ENCODE results near the gene TMEM178B.
A peak's percentile ranks its signal among the peaks of the same experiment; 100 is the strongest.

TMEM178B gene

DNA sequence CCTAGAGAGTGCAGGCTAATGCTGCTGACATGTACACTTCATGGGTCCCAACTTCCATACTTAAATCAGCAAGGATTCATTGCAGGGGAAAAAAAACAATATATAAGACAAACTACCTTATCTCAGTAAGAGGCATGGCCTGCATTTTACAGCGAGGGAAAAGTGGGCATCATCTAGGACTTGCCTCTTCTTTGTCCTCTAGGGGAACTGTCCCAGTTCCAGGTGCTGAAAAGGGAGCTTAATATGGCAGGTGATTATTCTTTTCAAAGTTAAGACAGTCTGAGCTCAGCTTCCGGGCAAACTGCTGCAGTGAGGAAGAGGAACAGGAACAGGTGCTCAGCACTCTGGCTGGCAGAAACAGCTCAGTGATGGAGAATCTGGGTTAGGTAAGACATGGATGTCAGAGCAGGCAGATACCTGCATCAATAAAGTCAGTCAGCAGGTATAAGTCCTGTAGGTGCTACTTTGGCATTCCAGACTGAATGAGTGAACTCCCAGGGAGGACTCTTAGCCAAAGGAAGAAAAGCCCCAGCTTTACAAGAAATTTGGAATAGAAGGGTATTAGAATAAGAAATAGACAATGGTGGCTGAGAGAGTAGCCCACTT is 147.2 kb downstream of the TMEM178B start:
- DNase-seq (ENCODE audit: low read depth), result no peak

DNA sequence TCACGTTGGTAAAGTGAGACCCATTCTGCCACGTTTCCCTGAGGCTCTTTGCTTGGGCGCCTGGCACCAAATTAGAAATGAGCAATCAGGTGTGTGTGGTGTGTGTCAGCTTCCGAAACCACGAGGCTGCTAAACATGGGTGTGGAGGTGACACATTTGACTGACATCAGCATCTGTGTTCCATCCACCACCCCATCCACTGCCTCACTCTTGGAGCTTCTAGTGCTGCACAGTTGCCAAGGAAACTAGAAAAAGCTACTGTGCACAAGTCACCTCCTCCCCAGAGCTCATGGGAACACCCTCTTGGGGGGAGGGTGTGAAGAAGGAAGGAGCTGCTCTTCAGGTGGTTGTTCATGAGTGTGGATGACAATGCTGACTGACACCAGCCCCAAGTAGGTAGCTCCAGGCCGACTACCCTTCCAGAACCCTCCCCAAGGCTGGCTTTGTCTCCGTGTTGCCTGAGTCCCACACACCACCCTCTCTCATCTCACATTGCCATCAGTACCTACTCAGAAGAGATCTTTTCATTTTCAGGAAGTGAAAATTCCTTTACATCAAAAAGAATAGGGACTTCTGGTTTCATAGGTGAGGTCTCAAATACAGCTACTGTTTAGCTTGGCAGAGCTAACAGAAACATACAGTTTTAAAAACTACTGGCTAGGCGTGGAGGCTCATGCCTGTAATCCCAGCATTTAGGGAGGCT is 152.2 kb downstream of the TMEM178B start:
- DNase-seq (ENCODE audit: low read depth), result no peak

DNA sequence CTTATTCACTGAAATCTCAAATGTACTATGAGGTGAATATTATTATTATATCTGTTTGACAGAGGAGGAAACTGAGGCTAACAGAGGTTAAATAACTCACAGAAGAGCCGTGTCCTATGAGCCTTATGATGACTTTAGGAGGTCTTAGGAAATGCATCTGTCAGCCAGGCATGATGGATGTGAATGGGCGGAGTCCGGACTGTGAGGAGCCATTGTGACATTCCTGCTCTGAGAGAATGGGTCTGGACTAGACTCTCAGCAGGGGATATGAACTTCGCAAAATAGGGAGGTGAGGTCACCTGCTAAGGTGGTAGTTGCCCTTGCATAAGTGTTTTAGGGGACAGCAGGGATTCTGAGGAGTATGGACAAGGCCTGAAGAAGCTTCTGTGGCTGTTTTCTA is 153.6 kb downstream of the TMEM178B start:
- DNase-seq (ENCODE audit: low read depth), result no peak

DNA sequence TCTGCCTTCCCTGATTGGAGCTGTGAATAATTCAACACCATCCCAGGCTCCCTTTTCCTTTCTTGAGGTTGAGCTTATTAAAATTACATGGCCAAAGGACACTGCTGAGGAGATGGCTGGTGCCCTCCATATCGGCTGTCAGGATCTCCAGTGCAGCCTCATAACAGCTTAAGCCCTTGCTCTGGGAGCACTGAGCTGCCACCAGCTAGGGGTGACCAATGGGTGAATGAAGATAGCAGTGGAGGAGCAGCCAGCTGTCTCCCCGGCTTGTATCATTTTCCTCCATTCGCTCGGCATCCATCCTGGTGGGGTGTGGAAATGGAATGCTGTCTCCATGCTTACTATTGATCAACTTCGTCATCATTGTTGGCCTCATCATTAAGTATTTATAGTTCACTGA is 154.6 kb downstream of the TMEM178B start:
- DNase-seq (ENCODE audit: low read depth), result no peak

DNA sequence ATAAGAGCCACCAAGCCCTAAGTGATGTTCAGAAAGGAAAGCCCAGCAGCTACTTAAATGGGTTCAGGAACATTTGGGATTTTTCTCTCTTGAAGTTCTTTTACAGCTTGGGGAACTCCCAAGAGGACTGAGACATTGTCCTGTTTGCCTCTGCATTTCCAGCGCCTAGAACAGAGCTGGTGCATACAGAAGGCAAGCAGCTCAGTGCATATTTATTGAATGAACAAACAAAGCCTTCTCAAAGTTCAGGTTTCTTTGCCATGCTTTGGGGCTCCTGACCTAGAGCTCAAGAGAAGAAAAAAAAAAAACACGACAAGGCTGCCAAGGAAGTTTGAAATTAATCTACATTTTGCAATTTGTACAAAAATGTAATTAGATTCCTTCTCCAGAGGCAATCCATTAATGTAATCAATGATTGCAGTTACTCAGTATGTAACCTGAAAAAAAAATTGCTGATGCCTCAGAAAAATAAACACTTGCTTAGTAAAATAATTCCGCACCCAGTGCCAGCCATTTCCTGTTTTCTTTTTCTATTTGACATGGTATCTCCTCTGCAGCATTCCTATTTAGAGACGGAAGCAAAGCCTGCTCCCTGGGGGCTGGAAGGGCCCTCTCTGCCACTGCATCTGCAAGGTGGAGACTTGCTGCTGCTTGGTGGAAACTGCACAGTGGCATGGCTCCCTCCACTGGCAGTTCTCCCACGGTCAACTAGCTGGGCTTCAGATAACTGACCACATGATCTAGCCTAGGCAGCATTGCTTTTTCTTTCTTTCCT is 157.3 kb downstream of the TMEM178B start:
- DNase-seq (ENCODE audit: low read depth), result peak; percentile 39

DNA sequence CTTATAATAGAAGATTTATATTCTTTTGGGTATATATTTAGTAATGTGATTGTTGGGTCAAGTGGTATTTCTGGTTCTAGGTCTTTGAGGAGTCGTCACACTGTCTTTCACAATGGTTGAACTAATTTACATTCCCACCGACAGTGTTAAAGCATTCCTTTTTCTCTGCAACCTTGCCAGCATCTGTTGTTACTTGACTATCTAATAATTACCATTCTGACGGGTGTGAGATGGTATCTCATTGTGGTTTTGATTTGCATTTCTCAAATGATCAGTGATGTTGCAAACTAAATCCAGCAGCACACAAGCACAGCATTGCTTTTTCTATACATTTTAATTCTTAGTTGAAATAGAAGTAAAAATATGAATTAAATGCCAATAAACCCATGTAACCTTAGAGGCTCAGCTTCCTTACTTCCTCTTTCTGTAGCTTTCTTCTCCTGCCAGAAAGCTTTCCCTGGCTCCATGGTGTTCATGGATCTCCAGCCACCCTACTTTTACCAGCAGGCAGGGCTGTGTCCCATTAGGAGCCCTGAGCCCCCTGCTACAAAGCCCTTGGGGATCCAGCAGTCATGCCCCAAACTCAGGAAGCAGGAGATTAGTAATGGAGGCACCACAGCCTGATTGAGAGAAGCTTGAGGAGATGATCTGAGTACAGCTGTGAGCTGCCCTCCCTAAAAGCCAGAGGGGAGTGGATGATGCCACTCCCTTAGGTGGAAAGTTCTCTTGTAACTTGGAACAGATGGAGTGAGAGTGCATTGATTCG is 158.6 kb downstream of the TMEM178B start:
- DNase-seq (ENCODE audit: low read depth), result no peak

DNA sequence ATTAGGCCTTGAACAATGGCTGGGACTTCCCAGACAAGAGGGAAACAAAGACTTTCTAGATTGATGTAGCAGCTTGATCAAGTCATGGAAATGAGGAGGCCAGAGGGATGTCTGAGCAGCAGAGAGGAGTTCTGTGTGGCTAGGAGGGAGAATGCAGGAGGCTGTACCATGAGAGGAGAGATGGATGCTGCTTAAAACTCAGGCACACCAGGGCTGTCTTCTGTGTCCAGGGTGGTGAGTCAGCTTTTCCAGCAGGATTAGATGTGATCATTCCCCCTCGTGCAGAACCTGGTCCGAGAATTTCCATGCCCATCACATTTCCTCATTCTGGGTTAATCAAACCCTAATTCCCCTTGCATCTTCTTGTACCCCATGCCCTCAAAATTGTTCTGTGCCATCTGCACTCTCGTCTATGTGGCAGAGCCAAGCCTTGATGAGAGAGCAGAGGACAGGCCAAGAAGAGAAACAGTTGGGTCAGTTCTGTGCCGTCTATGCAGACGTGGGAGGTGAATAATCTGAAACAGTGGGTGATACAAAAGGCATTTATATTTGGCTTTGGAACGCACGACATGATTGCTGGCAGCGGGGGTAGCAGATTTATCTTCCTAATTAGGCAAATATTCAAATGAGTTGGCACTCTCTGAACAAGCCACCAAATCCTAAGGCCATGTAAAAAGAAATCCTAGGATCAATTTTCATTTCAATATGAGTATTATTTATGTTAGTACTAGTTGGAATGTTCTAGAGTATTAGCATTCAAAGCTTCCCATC is 160.7 kb downstream of the TMEM178B start:
- no peak for DNase-seq (ENCODE audit: low read depth)

DNA sequence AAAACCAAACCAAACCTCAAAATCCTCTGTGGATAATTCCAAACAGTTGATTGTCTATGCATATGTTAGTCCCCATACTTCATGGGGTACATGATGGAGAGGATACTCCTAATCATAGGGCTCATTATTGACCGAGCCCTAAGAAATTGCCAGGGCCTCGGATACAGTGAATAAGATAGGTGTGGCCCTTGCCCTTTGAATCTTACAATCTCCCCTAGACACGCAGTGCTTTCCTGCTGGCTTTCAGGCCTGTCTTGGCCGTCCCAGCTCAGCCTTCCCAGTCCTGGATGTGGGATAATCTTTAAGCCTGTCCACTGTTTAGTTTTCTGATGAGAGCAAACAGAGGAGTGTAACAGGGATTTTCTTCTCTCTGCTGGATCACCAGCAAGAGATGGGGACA is 161.8 kb downstream of the TMEM178B start:
- no peak for DNase-seq (ENCODE audit: low read depth)

DNA sequence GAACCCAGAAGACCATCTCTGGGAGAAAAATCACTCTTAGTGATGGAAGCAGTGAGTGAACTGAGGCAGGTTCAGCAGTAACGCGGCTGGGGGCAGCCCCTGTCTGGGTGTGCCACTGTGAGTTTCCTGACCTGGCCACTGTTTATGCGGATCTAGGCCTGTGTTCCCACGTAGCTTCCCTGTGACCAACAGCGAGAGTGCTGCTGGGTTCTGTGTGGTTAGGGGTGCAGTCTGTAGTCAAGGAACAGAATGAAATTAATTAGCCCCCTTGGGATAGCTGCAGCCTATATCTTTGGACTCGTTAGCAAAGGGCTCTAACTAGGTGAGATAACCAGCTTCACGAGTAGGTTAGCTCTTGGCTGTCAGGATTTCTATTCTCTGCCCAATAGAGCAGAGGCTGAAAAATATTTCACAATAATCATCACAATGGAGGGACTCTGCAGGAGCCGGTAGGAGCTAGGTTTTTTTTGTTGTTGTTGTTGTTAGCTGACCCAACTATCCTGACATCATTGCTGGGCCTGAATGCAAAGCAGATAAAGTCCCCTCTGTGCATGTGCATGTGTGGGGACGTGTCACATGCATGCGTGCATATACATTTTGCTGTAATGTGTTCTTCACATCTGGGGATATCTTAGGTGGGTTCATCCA is 164.9 kb downstream of the TMEM178B start:
- no peak for DNase-seq (ENCODE audit: low read depth)

DNA sequence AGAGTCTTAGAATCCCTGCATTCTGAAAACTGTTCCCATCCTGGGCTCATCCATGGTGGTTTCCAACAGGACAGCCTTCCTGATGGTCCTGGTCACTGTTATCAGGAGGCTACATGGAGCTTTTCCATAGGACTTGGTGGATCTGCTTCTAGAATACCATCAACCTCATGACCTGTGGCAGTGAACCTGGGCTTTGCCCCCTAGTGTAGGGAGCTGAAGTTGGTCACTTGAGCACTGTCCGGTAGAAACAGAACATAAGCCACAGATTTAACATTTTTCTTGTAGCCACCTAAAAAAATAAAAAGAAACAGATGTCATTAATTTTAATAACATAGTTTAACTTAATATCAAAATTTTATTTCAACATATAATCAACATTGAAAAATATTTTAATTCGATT is 165.8 kb downstream of the TMEM178B start:
- no peak for DNase-seq (ENCODE audit: low read depth)

DNA sequence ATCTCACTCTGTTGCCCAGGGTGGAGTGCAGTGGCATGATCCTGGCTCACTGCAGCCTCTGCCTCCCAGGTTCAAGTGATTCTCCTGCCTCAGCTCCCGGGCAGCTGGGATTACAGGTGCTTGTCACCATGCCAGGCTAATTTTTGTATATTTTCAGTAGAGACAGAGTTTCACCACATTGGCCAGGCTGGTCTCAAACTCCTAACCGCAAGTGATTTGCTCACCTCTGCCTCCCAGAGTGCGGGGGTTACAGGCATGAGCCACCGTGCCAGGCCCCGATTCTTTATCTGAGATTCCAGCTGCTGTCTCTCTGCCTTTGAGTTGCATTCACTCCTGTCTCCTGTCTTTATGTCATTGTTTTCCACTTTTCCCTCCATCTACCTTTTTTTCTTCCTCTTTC is 168.7 kb downstream of the TMEM178B start:
- DNase-seq (ENCODE audit: low read depth), result no peak

DNA sequence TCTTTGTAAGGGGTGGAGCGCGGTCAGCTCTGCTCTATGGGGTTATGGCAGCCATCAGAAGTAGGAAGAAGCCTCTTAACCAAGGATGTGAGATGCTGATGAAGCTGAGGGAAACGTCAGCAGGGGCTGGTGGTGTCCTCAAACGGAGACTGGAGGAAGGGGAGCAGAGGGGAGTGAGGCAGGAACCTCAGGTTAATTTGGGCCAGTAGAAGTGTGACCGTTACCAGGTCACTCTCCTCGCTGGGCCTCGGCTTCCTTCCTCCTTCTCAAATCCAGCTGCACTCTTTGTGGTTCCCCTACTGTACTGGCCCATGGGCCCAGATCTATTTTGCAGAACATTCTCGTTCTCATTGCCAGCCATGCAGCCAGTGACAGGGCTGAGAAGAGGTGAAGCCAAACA is 169.5 kb downstream of the TMEM178B start:
- DNase-seq (ENCODE audit: low read depth), result no peak

DNA sequence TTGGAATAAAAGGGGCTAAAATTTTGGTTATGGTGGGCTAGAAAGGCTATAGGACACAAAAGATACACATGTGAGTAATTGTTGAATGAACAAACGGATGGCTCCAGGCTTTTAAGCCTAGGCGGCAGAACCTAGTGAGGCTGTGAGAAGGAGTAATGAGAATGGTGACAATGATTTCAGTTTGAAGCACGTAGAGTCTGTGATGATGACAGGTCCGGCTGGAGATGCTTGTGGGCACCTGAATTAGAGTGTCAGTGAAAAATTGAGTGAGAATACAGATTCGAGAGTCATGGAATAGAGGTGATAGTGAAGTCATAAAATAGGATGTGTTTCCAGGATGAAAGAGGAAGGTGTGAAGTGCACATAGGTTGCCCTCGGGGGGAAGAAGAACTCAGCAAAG is 170.6 kb downstream of the TMEM178B start:
- DNase-seq (ENCODE audit: low read depth), result no peak

DNA sequence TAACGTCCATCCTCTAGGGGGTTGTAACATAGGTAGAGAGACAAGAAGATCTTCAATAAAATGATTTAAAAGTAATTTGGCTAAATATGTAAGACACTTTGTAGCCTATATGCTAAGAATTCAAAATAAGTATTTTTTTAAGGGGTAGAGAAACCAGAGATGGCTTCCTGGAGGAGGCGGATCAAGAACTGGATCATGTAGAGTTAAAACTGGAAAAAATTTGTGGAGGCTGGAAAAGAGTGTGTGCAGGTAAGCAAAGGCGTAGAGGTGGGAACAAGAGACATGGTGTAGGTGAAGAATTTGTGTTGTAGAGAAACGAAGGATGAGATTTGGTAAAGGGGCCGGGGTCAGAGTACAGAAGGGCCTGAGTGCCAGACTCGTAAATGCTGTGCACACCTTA is 172.6 kb downstream of the TMEM178B start:
- DNase-seq (ENCODE audit: low read depth), result no peak

DNA sequence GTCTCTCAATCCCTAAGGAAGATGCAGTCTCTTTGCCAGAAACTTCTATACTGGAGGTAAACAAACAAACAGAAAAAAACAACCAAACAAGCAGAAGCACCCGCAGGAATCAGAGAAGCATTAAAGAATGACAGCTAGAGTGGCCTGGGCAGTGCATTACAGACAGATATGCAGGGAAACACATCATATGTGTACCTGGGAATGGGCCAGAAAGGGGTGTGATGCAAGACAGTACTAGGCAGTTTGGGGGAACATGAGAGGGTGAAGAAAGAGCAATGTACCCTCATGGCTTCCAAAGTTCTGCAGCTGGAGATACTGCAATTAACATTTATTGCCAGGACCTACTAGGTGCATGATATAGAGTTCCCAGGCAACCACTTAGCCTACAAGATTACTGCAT is 177.3 kb downstream of the TMEM178B start:
- no peak for DNase-seq (ENCODE audit: low read depth)

DNA sequence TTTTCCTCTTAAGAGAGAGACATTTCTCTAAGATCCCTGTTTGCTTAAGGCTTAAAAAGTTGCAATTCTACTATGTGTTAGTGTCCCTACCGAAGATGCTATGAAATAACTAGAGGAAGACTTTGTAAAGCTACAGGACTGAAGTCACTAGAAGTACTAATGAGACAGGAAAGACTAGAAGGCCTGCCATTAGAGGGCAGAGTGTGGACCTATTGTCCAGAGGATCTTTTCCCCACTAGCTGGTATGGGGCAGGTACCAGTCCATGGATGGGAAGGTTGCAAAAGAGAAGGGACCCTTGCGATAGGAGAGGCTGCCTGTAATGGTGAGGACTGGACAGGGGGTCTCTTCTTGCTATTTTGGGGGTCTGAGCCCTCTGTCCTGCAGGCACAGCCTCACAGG is 178.1 kb downstream of the TMEM178B start:
- no peak for DNase-seq (ENCODE audit: low read depth)

DNA sequence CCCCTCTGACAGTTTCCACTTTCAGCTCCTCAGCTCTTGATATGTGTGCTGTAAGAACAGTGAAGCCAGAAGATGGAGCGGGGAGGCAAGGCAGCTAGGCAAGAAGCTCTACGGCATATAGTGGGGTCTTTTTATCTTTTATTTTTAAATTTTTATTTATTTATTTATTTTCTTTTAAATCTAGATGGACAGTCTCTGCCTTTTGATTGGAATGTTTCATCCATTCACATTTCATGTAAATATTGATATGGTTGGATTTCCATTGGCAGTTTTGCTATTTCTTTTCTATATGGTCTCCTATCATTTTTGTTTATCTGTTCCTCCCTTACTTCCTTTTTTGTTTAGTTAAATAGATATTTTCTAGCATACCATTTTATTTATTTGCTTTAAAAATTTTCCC is 183.7 kb downstream of the TMEM178B start:
- DNase-seq (ENCODE audit: low read depth), result no peak

DNA sequence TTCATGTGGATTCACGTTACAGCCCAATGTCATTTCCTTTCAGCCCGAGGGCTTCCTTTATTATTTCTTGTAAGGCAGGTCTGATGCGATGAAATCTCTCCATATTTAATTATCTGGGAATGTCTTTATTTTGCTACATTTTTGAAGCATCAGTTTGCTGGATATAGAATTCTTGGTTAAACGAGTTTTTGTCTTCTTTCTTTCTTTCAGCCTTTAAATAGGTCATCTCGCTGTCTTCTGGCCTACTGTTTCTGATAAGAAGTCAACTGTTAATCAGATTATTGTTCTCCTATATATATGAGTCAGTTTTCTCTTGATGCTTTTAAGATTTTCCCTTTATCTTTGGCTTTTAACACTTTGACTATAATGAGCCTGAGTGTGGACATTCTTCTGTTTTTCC is 184.7 kb downstream of the TMEM178B start:
- DNase-seq (ENCODE audit: low read depth), result no peak

DNA sequence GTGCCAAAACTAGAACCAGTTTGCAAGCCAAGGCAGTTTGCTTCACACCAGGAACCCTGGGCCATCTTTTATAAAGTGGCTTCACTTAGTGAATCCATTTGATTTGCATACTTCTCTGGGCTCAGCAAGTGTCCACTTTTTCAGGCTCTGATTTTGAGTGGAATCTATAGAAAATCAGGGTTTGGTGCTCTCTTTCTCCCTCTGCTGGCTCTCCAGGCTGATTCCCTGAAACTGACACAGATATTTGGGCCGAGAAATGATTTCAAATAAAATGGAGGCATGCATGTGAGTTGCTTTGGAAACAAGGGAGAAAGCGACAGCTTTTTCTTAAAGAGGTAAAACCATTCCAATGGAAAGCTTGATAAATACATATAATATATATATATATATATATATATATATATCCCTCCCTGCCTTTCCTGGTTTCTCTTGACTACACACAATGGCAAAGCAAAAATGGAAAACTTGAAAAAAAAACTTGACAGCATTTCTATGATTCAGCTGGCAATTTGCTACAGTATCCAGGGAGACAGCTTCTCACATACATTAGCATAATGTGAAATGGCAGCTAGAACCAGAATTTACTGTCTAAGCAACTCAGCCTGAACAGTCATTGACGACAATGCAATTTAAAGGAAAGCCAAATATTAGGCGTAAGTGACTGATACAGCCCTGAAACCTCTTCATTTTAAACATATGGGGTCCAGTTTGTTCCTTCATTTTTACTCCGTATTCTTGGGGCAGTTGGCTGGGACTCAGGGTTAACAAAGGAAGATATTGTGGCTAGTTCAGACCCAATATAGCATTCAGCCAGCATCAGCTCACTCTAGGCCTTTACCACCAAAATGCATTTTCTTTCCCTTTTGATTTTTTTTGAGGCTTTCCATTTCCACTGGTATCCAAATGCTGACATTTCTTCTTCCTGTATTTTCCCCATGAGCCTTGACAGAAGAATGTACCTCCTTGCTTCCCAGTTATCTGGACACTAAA is 188.5 kb downstream of the TMEM178B start:
- DNase-seq (ENCODE audit: low read depth), result no peak

DNA sequence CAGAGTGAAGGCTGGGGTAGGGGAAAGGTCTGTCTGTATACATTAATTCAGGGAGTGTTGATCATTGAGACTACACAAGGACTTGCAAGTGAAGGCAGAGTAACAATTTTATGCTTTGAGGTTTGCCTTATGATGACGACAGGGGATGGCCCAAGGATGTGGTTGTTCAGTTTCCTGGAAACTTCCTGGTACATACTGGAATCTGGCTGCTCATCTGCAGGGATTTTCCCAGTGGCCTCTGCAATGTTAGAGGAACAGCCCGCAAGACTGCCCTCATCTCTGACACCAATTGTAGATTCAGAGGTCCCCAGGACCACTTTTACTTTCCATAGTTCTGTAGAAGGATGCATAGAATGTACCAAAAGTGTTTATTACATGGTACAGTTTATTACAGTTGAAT is 189.6 kb downstream of the TMEM178B start:
- no peak for DNase-seq (ENCODE audit: low read depth)

Data from EH (cell line).